GM18870 (cell line): ENCODE results near the gene OPTC.
"Not testable (repeated sequence)": the region's sequence is repeated elsewhere in the genome, so short reads cannot be mapped to it uniquely, and the experiment has no call there.

Experiments
- ATAC-seq: cut with Tn5 transposase; IDR thresholded peaks from one replicate; pipeline ENCODE4 v1.9.1; 2021; ENCODE audit warnings: moderate library complexity; ENCODE audit not compliant: unreplicated experiment

OPTC gene

DNA sequence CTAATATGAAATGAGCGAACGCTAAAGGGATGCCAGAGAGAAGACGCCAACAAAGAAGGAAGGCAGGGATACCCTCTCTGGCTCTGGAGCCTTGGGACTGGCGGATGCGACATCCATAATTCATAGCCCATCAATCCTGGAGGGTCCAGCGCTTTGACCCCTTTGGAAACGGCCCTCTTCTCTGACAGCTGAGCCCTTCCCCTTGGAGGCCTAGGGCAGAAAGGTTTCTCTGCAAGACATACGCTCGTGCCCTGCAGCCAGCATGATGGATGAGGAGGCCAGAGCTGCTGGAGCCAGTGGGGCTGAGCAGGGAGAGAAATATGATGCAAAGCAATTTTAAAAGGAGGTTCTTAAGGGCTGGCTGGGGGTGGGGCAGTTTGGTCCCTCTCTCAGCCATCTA, 22.2 kb downstream of the OPTC start:
- no peak for ATAC-seq

DNA sequence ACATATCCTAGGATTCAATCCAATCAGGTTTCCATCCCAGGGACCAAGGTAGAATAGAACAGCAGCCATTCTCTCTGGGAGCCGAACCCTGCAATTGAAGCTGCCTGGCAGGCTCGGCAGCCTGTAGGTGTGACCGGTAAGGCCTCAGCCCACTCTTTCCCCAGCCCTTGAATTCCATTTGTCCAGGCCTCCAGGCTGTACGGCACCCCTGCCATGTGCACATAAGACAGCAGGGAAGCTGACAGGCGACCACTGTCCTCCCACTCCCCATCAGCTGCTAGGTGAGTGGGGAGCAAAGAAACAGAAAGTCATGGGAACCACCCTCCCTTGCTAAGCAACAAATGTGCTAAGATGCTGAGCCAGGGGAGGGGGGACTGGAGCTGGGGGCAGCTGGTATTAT, 23.0 kb downstream of the OPTC start:
- no peak for ATAC-seq

DNA sequence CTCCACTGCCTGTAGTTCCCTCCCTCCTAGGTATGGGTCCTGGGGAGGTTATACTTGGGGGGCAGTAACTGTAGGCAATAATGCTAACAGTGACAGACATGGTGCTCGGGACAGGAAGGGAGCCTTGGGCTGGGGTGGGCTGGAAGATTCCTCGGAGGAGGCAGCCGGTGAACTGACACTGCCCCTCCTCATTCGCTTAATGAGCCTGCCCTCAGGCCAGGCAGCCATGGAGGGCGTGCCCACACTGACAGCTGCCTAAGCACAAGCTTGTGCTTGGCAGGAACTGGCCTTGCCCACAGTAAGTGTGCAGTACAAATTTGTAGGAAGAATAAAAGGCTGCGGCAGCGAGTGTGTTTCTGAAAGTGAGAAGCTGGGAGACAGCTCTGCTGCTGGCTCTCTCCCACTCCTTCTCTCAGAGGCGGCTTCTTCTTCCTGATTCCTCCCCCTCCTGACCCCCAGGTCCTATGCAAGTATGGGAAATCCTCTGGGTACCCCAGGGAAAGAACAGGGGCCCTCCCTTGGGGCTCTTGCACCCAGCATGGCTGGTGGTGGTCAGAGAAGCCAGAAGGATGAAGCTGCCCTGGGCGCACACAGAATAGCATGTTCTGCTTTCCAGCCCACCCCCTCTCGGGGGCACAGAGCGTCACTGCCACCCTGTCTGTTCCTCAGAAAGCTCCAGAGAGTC, 23.6 kb downstream of the OPTC start:
- no peak for ATAC-seq

DNA sequence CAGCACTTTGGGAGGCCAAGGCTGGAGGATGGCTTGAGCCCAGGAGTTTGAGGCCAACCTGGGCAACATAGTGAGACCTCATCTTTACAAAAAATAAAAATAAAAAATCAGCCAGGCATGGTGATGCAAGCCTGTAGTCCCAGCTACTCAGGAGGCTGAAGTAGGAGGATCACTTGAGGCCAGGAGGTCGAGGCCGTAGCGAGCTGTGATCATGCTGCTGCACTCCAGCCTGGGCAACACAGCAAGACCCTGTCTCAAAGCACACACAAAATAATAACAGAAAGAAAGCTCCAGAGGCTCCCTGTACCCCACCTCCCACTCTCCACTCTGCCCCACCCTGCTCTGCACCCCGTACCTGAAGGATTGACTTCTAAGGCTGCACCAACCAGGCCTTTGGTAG, 24.2 kb downstream of the OPTC start:
- not testable (repeated sequence) for ATAC-seq

DNA sequence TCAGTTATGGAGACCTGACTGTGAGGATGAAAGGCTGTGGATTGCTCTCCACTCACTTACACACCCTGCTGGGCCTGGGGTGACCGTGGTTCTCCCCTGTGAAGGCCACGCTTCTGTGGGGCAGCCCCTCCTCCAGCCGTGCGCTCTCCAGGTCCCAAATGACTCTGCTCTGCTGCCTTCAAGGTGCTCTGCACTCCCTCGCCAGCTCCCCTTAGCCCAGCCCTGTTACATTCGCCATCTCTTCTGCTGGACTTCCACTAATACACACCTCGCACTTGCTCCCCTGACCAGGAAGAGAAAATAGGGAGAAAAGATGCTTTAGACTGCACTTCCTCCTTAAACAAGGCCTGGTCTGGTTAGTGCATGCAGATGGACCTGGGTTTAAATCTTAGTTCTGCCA, 24.6 kb downstream of the OPTC start:
- ATAC-seq: no peak

DNA sequence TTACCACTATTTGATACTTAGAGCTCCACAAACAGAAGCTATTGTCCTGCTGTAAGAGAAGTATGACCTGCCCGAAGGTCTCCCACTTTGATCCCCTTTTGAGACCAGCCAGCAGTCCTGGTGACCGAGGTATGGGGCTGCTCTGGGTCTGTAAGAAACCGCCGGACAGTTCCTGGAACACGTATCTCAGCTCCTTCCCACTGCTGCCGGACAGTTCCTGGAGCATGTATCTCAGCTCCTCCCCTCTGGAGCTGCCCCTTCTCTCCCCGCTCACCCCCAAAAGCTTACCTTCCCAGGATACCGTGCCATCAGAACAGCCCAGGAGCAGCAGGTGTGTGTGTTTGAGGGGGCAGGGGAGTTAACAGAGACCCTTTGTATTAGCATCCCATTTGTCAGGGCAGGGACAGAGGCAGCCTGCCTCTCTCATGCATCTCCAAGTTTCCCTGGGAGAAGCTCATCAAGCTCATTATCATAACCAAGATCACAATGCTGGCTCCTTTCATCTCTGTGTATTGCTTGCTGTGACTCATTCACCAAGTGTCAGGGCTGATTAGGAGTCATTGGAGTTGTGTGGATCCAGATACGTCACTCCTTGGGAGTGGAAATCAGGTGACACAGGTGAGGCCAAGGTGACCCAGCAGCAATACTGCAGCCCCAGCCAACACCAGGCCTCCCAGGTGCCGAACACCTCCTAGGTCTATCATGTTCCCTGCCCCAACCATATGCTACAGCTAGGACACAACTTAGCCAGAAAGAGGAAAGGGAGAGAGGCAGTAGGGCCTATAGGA, 25.3 kb downstream of the OPTC start:
- ATAC-seq: no peak

DNA sequence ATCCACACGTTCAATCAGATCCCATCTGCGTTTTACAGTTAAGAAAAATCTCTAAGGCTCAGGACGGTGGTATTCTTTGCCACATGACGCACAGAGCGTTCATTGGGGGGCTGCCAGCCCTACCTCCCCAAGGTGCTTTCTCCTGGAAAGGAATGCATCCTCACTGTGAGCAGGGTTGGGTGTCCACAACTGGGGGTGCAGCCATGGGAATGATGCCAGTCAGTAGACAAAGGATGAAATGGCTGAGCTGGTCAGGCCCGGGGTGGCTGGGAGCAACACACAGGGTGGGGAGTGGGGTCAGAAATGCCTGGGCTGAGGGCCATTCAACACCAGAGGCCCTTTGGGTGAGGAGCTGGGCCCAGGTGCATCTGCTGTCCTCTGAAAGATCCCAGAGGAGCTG, 25.9 kb downstream of the OPTC start:
- ATAC-seq: no peak

DNA sequence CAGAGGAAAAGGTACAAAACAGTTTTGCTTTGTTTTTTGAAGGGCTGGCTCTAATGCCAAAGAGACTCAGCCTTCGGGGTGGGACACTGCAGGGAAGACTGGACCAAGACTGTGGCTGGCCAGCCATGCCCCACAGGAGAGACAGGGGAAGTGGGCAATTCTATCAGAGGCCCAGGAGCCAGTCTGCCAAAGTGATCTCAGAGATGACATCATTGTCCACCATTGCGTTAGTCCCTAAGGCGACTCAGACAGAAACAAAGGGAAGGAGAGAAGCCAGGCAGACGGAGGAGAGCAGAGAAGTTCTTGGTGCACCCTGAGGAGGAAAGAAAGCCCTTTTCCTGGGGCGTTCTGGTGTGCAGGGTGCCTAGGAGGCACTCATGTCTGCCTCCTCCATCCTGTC, 26.4 kb downstream of the OPTC start:
- ATAC-seq: no peak

DNA sequence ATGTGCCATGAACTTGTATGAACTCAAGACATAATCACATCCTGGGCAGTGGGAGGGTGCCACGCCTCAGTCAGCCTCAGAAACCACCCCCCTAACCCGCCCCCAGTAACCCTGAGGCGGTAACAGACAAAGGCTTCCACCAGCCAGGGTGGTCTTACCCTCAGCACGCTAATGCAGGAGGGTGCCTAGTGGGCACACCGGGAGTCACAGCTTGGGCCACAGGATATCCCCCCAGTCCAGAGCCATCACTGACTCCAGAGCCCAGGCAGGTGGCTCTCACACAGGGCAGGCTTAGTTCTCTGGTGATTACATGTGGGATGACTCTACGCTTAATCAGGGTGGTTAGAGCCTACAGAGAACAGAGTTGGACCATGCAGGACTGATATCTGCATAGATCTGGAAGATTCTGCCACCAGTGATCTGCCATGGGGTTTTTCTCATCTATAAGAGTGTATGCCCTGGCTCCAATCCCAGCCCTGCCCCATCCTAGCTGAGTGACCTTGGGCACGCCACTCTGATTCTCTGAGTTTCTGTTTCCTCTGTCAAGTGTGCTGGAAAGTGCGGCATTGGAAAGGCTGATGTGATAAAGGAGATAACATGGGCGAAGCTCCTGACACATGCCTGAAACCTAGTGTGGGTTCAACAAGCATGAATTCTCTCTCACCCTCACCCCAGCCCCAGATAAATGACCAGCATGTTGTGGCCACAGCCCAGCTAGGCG, 27.3 kb downstream of the OPTC start:
- ATAC-seq: no peak

DNA sequence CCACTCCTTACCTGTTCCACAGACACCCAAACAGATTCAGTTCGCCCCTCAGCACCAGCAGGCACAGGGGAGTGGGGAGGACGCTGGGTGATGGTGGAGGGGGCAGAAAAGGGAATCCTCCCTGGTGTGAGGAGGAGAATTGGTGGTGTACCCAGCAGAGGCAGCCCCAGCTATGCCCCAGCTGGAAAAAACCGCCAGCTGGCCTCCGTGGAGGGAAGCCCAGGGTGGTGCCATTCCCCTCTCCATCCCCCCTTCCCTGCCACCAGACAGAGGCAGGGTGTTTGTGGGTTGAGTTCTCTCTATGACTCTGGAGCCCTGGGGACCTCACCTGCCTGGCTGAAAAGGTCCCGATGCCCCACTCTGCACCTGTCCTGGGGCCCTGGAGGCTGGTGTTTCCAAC, 27.9 kb downstream of the OPTC start:
- ATAC-seq: no peak

DNA sequence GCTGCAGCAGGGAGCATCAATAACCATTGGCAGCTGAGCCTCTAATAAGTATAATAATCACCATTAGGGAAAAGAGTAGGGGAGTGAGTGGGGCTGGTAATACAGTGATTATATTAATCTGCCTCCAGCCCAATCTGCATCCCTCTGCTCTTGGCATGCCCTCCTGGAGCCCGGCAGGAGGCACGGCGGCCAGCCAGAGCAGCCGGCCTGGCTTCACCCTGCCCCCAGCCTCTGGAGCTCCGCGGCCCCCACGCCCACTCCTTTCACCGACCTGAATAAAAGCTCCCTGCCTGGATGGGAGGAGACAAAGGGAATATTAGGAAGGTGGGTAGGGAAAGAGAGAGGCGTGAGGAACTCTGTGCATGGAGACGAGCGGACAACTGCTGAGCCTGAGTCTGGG, 28.3 kb downstream of the OPTC start:
- no peak for ATAC-seq

DNA sequence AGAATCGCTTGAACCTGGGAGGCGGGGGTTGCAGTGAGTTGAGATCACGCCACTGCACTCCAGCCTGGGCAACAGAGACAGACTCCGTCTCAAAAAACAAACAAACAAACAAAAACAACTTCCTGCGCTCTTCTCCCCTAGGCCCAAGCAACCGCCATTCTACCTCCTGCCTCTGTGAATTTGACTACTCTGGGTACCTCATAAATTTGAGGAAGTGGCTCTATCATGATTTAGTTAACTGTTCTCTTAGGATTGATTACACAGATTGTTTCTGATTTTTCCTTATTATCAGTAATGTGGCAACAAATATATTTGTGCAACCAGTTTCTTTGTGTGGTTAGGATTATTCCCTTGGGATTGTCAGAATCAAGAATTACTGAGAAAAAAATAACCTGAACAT, 29.7 kb downstream of the OPTC start:
- ATAC-seq: no peak

DNA sequence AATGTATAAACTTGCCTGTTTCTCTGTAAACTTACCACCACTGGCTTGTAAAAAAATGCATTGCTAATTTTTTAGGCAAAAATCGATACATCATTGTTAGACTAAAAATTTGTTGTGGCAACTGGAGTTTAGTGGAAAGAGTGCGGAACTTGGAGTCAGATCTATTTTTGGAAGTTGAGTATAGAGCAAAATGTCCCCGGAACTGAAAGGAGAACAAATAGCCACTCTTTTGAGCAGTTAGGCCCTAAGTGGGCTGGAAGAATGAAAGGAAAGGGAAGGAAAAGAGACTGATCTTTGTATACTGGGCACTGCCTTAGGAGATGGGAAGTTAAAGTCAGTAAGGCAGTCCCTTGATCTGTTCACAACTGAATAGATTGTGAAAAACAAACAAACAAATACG, 30.2 kb downstream of the OPTC start:
- no peak for ATAC-seq

DNA sequence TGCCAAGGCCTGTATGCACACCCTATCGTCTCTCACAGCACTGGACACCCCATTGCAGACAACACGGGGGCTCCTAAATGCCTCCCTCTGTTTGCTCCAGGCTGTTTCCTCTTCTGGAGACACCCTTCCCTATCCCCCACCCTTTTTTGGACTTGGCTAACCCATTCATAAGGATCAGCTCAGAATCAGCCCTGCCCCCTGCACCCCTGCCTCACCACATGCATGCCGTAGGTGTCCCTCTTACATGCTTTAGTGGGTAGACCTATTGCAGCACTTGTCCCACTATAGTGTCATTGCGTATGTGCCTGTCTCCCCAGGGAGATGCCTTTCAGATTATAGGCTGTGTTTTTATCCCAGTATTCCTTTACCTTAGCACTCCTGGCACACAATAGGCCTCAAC, 30.9 kb downstream of the OPTC start:
- ATAC-seq: no peak

DNA sequence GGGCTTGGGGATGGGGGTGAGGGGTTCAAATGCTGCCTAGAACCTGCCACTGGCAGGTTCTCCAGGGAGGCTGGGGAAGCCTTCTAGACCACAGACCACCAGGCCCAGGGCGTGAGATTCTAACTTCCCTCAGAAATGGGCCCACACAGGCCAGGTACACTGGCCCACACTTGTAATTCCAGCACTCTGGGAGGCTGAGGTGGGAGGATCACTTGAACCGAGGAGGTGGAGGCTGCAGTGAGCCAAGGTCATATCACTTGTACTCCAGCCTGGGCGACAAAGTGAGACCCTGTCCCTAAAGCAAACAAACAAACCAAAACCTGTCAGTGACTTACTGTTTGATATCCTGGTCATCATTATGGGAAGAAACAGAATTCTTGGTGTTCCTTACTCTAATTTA, 31.7 kb downstream of the OPTC start:
- ATAC-seq: no peak

DNA sequence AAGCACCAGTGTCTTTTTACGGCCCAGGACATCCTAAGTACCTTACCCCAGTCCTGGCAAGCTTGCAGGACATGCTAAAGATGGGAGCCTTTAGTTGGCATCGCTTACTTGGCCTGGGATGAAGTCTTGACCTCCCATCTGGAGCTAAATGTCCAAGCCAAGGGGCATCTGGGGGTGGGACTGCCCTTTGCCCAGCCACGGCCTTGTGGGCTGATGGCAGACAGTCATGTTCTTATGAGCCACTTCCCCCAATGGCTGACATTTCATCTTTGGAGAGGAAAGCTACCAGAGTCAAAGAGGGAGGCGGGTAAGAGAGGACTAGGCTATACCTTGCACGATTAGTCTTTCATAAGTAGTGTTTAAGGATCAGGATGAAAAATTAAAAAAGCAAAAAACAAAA, 32.2 kb downstream of the OPTC start:
- no peak for ATAC-seq

DNA sequence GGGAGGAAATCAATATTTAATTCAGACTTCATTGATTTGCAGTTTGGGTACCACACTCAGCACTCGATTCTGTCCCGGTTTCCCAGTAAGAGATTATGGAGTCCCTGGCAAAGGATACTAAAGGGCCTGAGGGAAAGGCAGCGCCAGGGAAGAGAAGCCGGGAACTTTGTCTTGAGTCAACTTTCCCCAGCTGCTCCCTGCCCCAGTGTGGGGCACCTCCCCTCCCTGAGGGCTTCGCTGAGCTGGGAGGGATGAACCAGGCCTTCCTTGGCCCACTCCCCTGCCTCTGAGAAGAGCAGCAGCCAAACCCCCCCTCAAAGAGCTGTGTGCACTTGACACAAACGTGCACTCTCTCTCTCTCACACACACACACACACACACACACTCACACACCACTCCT, 32.6 kb downstream of the OPTC start:
- no peak for ATAC-seq

DNA sequence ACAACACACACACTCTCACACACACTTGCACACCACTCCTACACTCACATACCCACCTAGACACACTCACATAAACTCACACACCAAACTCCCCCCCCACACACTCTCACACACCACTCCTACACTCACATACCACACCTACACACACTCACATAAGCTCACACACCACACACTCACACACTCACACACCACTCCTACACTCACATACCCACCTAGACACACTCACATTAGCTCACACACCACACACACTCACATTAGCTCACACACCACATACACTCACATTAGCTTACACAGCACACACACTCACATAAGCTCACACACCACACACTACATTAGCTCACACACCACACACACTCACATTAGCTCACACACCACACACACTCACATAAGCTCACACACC, 33.1 kb downstream of the OPTC start:
- no peak for ATAC-seq

DNA sequence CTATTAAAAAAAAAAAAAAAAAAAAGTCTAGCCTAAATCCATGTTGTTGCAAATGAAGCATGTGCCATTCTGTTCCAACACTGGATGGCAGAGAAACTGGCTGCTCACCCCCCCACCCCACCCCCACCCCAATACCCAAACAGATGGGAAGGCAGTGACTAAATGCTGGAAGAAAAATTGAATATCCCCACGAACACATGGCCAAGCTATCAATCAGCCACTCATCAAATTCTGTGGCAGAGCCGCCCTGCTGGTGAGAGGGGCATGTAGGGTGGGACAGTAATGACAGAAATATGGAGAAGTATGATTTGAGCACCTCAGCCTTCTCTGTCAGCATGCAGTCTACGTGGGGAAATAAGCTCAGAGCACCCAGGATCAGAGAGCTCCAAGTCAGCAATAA, 34.1 kb downstream of the OPTC start:
- no peak for ATAC-seq

DNA sequence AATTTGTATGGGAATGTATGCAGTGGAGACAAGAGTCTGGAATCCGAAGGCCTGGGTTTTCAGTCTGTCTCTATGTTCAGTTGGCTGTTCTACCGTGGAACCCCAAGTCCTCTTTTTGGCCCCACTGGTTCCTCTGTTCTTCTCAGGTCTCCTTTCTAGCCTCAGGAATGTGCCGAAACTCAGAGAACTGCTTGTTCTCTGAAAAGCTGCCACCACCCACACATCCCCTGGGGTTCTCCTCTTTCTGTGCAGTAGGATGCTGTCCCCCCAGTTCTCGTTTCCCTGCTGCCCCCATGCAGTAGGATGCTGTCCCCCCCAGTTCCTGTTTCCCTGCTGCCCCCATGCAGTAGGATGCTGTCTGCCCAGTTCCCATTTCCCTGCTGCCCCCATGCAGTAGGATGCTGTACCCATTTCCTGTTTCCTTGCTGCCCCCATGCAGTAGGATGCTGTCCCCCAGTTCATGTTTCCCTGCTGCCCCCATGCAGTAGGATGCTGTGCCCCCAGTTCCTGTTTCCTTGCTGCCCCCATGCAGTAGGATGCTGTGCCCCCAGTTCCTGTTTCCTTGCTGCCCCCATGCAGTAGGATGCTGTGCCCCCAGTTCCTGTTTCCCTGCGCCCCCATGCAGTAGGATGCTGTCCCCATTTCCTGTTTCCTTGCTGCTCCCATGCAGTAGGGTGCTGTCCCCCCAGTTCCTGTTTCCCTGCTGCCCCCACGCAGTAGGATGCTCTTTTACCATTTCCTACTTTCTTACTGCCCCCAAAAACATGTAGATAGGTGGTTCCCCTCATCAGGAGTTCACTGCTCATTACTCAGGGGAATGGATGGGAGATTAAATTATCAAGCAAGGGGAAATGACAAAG, 35.3 kb downstream of the OPTC start:
- no peak for ATAC-seq

DNA sequence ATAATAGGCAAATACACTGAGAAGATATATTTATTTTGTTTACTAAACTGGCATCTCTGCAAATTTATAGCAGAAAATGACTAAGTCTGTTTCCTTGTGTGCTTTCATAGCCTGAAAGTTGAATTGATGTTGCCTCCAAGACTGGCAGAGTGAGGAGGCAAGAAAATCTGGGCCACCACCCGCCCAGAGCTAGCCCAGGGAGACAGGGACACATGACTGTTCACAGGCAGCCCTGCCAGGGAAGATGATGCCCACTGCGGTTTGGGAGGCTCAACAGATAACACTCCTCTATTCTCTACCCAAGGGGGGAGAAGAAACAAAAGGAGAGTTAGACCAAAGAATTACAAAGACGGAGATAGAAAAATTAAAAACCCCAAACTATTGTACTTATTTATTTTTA, 37.1 kb downstream of the OPTC start:
- ATAC-seq: no peak
